HG03342 (cell line): Measurements from ENCODE around the gene HOXD13.

Experiments
- ATAC-seq: cut with Tn5 transposase; IDR thresholded peaks from one replicate; pipeline ENCODE4 v1.9.1; 2021; ENCODE audit warnings: mild to moderate bottlenecking, moderate library complexity; ENCODE audit not compliant: unreplicated experiment

HOXD13 gene

DNA sequence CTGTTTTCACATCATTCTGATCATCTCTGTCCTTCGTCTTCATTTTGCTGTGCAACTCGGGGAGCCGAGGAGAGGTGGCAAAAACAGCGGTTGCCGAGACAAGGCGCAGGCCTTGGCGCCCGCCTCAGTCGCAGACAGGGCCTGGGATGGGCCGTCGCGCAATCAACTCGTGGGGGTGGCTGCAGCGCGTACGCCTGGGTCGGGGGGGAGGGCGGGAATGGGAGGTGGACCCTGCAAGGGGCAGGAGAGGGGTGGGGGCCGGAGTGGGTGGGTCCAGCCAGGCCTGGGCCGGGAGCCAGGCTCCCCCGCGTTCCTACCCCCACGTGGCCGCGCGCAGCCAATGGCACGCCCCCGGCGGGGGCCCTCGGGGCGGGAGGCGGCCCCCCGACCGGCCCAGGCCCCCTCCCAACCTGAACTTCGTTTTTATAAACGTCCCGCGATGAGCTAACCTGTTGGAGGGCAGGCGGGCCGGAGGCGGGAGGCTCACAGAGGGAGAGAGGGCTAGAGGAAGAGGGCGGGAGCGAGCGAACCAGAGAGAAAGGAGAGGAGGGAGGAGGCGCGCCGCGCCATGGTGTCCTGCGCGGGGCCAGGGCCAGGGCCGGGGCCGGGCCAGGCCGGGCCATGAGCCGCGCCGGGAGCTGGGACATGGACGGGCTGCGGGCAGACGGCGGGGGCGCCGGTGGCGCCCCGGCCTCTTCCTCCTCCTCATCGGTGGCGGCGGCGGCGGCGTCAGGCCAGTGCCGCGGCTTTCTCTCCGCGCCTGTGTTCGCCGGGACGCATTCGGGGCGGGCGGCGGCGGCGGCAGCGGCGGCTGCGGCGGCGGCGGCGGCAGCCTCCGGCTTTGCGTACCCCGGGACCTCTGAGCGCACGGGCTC, at the start of gene HOXD13:
TSS of gene HOXD13 (plus strand) at position 452 of the 875 bp plus-strand sequence. CDS start at position 622, 170 bp downstream.
- ATAC-seq = no peak

DNA sequence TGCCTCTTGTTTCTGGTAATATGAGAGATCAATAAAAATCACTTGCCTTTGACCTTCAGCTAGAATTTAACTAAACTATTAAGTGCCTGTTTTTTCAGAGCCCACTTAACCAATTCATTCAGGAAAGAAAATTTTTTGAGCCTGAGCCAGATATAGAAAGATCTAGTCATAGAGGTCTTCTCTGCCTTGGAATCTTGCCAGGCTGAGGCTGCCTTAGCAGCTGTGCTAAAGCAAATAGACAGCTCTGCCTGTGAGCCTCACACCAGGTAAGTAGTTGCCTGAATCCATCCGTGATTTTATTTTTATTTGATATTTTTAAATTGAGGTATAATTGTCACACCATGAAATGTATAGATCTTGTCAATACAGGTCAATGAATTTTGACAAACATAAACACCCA, 36.1 kb upstream of the HOXD13 start:
- ATAC-seq = no peak

DNA sequence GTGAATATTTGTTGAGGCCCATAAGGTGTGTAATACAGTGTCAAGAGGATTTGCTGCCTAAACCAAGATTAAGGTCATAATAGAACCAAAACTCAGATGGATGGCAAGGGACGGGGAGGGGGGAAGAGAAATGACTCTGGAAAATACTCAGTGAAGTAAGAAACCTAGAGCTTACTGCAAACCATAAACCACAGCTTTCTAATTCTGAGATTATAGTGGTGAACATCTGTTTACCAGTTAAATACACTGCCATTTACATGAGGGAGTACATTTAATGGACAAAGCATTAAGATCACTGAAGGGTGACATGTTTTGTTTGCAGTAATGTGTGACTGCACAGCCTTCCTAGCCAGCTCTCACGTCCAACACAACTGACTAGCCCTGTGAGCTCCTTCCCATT, 28.6 kb upstream of the HOXD13 start:
- no peak for ATAC-seq

DNA sequence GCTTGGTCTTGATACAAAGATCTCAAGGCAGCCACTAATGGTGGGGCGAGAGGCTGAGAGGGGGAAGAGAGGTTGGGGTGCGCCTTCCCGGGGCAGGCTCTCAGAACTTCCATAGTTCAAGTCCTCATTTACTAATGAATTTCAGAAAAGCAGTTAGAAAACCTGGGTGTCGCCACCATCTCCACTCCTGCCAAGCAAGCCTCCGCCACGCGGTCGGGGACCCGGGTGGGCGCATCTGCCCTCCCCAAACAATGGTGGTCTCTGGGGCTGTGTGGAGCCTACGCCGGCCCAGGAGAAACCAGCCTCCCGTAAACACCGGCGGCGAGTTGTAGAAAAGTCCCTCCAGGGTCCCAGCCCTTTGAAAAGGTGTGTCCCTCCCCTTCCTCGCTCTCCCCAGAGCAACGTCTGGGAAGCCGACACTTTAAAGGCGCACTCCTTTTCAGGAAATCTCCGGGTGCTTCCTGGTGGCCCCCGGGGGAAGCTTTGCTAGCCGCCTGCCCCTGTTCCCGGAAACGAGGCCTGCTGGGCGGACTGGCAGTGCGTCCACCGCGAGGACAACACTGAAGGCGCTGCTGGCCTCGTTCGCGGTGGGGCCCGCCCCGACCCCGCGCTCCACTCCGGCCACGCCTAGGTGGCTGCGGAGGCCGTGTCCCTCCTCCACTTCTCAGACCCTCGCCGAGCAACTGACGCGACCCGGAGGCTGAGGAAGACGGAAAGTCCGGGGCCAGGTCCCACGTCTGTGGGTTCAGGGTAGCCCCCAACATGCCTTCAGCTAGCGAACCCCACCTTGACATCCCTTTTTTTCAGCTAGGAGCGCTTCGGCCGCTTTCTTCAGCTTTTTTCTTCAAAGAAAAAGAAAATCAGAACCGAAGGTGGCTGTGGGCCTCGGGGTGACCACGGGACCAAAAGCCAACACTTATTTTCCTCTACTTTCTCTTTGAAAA, 25.6 kb upstream of the HOXD13 start:
- ATAC-seq = no peak

DNA sequence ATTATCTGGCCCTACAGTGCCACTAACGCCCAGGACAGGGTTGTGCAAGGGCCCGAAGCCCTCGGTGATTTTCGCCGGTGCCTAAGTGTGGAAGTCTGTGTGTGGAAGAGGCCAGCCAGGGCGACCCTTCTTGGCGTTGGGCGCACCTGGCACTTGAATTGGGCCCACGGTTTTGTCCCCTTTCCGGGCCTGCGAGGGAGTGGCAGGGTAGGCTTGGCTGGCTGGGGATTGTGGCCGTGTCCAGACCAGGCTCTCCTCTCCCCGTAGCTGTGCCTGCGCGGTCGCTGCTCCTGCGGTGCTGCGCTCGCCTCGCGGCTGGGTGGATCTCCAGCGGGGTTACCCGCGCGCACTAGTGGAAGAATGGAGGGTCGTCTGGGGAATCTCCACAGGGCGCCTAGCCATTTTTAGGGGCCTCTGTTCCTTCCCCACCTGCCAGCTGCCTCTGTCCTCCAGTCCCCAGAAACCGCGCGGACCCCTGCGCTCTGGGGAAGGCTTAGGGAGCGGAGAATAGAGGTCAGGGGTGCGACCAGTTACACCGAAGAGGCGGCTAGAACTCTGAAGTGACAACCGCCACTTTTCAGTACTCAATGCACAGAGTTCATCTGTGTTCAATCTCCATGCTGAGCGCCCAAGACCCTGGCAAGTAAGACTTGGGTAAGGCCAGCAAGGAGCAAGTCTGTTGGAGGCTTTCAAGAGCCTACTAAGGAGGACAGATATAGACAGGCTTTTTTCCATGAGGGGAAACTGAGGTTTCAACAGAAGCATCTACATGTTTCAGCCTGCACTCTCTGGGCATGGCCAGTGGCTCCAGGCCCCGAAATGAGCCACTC, 24.7 kb upstream of the HOXD13 start:
- no peak for ATAC-seq

DNA sequence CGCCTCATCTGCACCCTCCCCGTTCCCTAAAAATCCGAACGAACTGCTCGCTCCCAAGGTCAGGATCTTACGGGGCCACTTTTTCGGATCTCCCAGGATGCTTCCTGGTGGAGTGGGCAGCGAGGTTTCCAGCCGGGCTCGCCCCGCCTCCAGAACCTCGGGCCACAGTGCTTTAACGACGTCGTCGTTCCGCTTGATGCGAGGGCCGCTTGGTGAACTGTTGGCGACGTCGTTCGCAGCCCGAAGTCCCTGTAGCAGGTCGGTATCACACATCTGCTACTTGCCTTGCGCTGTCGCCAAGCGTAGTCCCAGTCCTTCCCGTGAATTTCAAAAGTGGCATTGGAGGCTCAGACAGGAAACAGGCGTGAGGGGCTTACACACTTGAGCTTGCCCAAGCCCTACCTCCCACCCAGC, 24.1 kb upstream of the HOXD13 start:
- no peak for ATAC-seq

DNA sequence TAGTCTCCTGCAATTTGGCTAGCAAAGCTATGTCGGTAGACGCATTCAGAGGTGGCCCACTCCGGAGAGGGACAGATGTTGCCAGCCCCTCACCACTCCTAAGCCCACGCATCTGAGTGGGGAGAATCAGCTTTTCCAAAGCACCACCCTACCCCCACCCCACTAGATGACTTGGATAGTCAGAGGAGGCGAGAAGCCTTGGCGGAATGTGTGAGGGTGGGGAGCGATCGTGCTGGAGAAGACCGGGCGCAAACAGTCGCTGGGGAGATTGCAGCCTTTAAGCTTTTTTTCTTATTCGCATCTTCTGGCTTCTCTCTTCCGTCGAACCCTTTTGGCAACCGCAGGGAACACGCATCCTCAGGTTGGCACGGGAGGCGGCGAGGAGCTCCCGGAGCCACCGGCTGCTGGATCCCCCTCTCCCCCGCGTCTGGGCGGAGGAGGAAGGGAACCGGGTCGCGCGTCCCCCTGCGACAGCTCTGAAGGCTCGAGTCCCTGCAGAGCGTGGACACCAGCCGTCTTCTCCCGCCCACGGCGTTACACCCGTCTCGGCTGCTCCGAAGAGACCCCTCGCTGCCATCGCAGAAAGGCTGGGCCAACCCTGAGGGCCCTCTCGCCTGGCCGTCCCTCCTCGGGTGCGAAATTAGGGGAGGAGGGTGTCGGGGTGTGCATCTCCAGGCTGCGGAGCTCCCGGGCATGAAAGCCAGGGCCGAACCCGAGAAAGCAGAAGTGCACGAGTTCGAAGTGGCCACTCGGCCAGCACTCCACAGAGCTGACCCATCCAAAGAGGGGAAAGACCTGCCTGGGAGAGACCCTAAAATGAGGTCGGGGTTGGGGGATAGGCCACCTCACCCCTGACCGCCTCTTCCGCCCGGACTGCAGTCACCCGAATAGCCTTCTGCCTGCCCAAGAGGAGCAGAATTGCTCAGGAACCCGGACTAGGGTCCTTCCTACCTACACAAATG, 20.9 kb upstream of the HOXD13 start:
- ATAC-seq = no peak

DNA sequence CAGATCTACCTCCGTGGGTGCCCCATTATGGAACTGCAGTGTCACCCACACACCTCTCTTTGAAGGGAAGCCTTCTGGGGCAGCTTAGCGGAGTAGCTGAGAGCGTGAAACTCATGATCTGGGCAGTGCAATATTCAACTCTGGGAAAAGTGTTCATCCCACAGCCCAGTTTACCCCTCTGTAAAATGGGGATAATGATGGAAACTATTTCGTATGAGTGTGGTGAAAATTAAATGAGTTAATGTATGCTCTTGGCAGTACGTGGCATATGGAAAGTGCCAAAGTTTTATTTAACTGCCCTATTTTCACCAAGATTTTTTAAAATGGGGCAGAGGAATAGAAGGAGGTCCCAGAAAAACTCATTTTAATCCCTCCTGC, 20.2 kb upstream of the HOXD13 start:
- ATAC-seq = no peak

DNA sequence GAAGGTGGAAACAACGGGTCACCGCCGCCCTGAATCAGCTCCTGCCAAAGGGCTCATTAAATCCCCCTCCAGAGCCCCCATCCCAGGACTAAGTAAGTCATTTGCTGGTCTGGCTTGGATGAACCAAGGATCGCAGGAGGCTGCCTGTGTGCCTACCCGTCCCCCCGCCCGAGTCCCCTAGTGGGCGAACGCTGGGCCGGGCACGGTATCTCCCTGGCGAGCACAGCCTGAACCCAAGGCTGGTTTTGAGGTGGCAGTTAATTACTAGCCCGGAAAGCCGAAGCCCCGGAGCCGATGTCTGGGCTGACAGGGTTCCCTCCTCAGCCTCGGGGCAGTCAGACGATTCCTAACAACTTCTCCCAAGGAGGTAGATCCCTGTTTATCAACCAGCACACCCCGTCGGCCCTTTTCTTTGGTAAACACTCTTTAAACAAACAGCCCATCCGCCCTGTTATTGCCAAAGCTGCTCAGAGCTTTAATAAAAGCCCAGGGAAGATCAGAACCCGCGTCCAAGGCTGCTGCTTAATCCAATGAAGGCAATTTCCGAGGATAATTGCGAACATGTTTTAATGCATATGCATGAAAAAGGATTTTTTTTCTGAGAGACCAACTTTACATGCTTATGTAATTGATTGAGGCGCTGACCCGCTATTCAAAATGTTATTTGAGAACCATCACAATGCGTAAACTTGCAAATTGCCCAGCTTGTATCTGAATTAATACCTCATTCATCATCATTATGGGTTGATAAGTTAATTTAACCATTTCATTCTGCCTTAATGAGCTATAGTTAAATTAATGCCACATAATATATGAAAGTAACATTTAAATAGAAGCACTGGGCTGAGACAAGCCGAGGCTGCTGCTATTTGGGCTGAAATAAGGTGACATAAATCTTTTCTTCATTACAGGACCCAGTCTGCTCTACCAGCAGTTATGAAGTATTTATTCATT, 19.3 kb upstream of the HOXD13 start:
- no peak for ATAC-seq

DNA sequence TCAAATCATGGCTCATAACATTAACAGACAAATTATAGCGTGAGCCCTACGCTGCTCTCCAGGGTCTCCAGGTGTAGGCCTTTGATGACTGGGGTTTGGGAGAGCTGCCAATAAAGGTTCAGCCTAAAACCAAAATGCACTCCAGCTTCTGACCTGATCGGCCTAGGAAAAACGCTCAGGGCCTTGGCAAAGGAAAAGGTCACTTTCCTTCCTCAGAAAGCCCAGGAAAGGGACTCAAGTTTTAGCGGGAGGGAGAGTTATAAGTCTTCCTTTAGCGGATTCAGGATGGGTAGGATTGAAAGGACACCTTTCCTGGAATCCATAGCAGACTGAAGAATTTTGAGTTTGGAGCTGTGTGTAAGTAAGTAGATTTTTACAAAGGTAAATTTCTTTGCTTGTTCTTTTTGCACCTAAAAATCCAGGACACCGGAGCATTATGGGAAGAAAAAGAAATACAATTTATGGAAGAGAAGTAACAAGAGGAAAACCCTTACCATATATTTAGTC, 17.5 kb upstream of the HOXD13 start:
- ATAC-seq = no peak

DNA sequence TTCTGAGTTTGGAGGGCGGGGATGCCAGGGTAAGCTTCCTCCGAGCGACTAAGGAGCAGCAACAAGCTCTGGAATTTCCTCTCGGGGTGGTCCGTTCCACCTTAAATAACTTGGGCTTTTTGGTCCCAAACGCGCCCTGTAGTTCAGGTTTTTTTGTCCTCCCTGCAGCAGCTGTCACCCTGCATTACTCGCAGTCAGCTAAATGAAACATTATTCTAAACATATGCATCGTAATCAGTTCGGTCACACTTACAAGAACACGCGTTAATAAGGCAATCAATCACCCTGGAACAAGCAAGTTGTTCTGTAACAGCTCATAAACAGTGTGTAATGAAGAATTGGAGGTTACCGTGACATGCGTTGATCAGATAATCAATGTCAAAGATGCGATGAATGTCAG, 17.0 kb upstream of the HOXD13 start:
- no peak for ATAC-seq

DNA sequence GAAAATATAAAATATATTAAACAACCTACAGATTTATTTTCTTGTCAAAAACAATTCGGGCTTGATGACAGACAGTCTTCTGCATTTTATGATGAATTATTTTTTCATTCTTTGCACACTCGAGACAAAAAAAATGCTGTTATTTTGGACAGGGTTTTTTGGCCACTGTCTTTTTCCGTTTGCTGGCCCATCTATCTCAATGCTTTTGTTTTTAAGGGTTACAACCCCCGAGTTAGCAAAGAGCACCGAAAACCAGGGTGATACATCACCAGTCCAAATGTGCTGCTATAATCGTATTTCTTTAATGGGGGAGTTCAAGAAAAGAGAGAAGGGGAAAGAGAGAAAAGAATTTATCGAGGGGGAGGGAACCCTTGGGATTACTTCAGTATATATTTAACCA, 16.5 kb upstream of the HOXD13 start:
- no peak for ATAC-seq

DNA sequence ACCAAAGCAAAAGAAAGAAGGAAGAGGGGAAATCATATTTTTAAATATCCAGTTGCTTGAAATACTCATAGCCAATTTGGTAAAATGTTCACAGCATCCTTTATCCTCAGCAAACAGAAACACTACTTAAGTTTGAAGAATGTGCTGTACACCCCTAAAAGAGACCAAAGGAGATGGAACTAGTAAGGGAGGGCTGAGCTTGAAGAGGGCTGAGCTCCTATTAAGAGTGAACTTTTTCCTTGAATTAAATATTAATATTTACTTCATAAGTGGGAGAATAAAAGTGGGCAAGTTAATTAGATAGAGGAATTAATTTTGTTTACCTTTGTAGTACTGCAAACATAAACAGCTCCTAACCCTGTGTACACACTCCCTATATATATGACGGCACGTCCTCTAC, 15.7 kb upstream of the HOXD13 start:
- ATAC-seq = no peak

DNA sequence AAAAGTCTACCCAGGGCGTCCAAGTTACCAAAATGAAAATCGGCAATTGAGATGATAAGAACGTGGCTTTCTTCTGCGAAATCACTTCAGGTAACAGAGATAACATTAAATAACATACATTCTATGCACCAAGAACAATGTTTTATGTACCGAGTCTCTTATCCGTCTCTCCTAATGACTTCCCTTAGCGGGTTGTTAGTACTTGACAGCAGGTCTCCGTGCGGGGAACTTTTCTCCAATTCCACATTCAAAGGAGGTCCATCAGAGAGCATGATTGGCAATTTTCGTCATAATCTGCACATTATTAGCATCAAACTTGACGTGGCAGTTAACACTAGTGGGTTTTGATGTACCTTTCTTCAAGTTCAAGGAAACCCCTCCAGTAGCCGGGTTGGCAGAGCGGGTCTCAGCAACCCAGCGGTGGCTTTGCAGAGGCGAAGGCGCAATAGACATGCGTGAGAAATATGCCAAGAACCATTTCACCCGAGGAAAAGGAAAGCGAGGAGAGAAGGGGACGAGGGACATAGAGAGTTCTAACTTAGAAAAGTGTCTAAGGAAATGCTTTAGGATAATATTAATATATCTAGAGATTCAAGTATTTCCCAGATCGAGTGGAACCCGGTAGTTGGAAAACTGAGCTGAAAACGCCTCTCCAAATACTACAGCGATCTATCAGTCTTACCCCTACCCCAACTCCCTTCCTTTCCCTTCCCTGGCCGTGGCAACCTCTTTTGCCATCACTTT, 13.8 kb upstream of the HOXD13 start:
- ATAC-seq = no peak

DNA sequence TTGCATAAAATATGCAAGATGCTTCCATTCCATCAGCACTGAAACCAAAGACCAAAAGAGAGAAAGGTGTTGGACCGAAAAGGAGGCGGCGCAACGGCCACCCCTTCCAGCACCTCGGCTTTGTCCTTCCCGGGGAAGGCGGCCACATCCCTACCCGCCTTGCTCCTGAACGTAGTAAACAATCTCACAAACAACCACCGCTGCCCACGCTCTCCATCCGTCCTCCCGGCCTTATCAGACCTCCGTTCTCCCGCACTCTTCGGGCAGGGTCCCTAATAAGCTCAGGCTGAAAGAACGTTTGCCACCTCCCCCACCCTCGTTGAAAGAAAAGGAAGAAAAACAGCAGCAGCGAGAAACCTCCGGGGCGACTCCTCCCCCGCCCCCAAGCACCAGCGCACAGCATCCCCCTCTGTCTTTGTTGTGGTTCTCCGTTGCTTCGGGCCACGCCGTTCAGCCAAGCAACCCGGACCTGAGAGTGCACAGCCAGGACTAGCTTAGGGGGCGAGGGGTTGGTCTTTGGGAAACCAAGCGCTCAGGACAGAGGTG, 13.2 kb upstream of the HOXD13 start:
- ATAC-seq = no peak

DNA sequence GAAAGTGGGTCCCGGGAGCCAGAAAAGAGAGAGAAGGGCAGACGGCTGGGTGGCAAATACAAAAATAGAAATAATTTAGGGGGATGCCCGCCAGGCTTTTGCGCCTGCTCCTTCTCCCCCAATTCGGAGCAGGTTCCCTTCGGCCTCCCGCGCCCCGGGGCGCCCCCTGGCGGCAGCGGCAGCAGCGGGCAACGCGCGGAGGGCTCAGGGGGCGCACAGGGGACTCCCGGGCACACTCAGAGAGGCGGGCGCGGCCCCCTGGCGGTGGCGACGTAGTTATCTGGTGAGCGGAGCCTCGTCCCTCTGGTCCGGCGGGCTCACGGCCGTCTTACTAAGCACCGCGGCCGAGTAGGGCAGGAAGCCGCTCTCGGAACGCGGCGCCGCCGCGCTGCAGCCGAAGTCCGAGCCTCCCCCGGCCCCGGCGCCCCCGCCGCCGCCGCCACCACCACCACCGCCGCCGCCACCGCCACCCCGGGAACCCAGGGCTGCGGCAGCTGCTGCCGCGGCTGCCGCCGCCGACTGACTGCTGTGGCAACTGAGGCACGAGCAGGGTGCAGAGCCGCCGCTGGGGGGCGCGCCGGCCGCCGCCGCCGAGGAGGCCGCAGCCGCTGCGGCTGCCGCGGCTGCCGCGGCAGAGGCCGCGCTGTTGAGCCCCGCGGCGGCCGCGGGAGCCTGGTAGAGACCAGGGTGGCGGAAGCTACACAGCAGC, 12.5 kb upstream of the HOXD13 start:
- ATAC-seq = no peak
